Colonic mucosa (tissue), 4 donors: ENCODE data around the gene ZG16. TPM values are rescaled to one million over a fixed set of nuclear protein-coding genes. Genes with fewer than 3 reads are reported as not detected.

Source experiments
- DNase-seq: peaks from one replicate; pipeline ENCODE4 v3.0.0-alpha.2; 2020
- H3K27ac ChIP-seq: fragments of 200-600 bp; one replicate; pipeline ENCODE4 v1.8.0; 2021
- H3K27me3 ChIP-seq: fragments of 200-600 bp; one replicate; pipeline ENCODE4 v1.8.0; 2021
- H3K36me3 ChIP-seq: fragments of 200-600 bp; one replicate; pipeline ENCODE4 v1.8.0; 2021
- H3K4me1 ChIP-seq: fragments of 200-600 bp; one replicate; pipeline ENCODE4 v1.8.0; 2021; ENCODE audit warnings: mild to moderate bottlenecking
- H3K4me3 ChIP-seq: fragments of 200-600 bp; one replicate; pipeline ENCODE4 v1.8.0; 2021
- H3K9ac ChIP-seq, 2 donors: one replicate each; pipeline ENCODE4 v1.7.0; 2013; ENCODE audit warnings: control low read depth in 2 of 2, low read depth in 2 of 2, low read length in 2 of 2
- H3K9me3 ChIP-seq: fragments of 200-600 bp; one replicate; pipeline ENCODE4 v1.8.0; 2021
- intact Hi-C: fragments of 100-400 bp; cut with DNase I; formaldehyde crosslinking; loops from one replicate; pipeline ENCODE4 v1.14.1; 2022
- total RNA-seq, 2 donors: library from RNA; stranded (reverse); fragmentation: NEBNext Ultra II Directional in 1 of 2; extraction: Animal tissue kit (Norgen Biotek cat#: 25700) in 1 of 2; gene quantifications; one replicate each; pipeline ENCODE4 v1.2.1, GENCODE V29; 2021
- TF ChIP-seq, protein P1 (sequence below): fragments of 200-600 bp; IDR thresholded peaks from one replicate; pipeline ENCODE4 v1.8.0; 2022; ENCODE audit warnings: antibody characterized with exemption, mild to moderate bottlenecking
- donor health status: healthy.
- donor health status: DM: no; HTN: no; CAD: no.
- donor health status: DM: no; HTN: no; CAD: no.

The ZG16 gene
- total RNA-seq, 2 donors from 2014 or later, result 280 to 758 TPM

DNA sequence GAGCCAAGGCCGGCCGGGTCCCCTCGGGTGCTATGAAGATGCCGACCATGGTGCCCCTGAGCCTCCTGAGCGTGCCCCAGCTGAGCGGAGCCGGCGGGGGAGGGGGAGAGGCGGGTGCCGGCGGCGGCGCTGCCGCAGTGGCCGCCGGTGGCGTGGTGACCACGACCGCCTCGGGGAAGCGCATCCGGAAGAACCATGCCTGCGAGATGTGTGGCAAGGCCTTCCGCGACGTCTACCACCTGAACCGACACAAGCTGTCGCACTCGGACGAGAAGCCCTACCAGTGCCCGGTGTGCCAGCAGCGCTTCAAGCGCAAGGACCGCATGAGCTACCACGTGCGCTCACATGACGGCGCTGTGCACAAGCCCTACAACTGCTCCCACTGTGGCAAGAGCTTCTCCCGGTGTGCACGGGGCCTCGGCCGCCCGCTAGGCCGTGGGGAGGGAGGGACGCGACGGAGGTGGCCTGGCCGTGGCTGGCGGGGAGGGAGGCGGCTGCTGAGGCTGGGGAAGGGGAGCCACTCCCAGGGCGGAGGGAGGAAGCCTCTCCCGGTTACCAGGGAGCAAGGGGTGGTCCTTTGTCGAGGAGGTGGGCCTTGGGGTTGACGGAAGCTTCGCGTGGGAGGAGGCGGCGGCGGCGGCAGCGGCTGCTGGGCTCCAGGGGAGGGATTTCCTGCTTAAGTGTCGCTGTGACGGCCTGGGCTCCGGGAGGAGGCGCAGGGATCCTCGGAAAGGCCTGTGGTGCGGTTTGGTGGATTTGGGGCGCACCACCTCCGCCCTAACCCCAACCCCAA, 29.6 kb downstream of the ZG16 start:
- intact Hi-C loops, result no loop called here

DNA sequence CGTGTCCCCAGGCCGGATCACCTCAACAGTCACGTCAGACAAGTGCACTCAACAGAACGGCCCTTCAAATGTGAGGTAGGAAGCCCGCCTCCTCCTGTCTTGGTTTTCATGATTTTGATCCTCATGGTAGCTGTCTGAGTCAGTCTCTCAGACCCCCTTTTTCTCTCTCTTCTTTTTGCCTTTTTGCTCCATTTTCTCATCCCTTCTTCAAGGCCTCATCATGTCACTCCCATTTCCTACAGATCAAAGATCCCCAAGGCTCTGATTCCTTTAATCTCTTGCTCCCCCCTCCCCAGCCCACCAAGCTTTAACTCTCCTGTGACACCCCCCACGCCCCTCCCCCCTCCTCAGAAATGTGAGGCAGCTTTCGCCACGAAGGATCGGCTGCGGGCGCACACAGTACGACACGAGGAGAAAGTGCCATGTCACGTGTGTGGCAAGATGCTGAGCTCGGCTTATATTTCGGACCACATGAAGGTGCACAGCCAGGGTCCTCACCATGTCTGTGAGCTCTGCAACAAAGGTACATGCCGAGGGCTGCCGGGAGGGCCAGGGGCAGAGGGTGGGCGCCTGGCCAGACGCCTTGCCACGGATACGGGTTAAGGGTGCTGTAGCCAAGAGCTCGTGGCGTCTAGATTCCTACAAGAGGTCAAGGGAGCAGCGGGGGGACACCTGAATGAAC, 30.3 kb downstream of the ZG16 start:
- peak overlapping the region; percentile 48 for H3K4me3 ChIP-seq
- H3K27me3 ChIP-seq, result no peaks in the 10 kb centered on the region
- no peaks in the 10 kb centered on the region for H3K9me3 ChIP-seq
- DNase-seq, result peak; percentile 49
- intact Hi-C loops, result no loop called here
- TF ChIP-seq, protein P1, sequence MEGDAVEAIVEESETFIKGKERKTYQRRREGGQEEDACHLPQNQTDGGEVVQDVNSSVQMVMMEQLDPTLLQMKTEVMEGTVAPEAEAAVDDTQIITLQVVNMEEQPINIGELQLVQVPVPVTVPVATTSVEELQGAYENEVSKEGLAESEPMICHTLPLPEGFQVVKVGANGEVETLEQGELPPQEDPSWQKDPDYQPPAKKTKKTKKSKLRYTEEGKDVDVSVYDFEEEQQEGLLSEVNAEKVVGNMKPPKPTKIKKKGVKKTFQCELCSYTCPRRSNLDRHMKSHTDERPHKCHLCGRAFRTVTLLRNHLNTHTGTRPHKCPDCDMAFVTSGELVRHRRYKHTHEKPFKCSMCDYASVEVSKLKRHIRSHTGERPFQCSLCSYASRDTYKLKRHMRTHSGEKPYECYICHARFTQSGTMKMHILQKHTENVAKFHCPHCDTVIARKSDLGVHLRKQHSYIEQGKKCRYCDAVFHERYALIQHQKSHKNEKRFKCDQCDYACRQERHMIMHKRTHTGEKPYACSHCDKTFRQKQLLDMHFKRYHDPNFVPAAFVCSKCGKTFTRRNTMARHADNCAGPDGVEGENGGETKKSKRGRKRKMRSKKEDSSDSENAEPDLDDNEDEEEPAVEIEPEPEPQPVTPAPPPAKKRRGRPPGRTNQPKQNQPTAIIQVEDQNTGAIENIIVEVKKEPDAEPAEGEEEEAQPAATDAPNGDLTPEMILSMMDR, result no peak
- peak overlapping the region; percentile 80 to 87 for H3K9ac ChIP-seq
- H3K4me1 ChIP-seq, result peaks cover 30% of the 10 kb centered on the region
- peak overlapping the region; percentile 80 for H3K27ac ChIP-seq
- no peaks in the 10 kb centered on the region for H3K36me3 ChIP-seq

More for the DNA sequence above, 29.6 kb downstream of the ZG16 start:
- Histone ChIP-seq H3K4me3 (peak overlapping the region; percentile 48), H3K36me3 (no peaks in the 10 kb centered on the region), H3K4me1 (peaks cover 29% of the 10 kb centered on the region), H3K9ac (peak overlapping the region; percentile 80 to 87), H3K27me3 (no peaks in the 10 kb centered on the region), H3K9me3 (no peaks in the 10 kb centered on the region), H3K27ac (peak overlapping the region; percentile 80)
- TF ChIP-seq, protein P1, result peak; percentile 32
- DNase-seq, result peak; percentile 95

DNA sequence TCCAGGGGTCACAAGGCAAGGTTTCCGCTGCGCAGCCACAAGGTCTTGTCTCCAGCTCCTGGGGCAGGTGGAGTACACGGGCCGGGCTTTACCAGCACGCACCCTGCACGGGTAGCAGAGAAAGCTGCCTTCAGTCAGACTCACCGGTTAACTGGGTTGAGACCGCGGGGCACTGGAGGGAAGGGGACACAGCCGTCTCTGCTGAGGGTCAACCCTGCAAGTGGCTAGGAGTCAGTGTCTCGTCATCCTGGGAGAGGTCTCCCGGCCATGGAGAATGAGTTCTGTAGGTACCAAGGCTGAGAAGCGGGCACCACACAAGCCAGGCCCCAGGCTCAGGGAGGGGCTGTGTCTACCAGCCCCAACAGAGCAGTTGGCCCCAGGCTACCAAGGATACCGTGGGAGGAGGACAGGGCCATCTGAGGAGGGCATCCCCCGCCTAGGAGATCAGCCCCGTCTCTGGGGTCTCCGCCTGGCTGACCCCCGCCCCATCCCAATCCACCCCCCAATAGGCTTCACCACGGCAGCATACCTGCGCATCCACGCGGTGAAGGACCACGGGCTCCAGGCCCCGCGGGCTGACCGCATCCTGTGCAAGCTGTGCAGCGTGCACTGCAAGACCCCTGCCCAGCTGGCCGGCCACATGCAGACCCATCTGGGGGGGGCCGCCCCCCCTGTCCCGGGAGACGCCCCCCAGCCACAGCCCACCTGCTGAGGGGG, 31.1 kb downstream of the ZG16 start:
- H3K27ac ChIP-seq, result peak overlapping the region; percentile 80
- peak overlapping the region in 1 of 2 donors; percentile 87 for H3K9ac ChIP-seq
- intact Hi-C loops, result no loop called here
- peak overlapping the region; percentile 48 for H3K4me3 ChIP-seq
- no peaks in the 10 kb centered on the region for H3K36me3 ChIP-seq
- TF ChIP-seq, protein P1, result no peak
- peaks cover 30% of the 10 kb centered on the region for H3K4me1 ChIP-seq
- no peaks in the 10 kb centered on the region for H3K9me3 ChIP-seq
- H3K27me3 ChIP-seq, result no peaks in the 10 kb centered on the region
- DNase-seq, result no peak

DNA sequence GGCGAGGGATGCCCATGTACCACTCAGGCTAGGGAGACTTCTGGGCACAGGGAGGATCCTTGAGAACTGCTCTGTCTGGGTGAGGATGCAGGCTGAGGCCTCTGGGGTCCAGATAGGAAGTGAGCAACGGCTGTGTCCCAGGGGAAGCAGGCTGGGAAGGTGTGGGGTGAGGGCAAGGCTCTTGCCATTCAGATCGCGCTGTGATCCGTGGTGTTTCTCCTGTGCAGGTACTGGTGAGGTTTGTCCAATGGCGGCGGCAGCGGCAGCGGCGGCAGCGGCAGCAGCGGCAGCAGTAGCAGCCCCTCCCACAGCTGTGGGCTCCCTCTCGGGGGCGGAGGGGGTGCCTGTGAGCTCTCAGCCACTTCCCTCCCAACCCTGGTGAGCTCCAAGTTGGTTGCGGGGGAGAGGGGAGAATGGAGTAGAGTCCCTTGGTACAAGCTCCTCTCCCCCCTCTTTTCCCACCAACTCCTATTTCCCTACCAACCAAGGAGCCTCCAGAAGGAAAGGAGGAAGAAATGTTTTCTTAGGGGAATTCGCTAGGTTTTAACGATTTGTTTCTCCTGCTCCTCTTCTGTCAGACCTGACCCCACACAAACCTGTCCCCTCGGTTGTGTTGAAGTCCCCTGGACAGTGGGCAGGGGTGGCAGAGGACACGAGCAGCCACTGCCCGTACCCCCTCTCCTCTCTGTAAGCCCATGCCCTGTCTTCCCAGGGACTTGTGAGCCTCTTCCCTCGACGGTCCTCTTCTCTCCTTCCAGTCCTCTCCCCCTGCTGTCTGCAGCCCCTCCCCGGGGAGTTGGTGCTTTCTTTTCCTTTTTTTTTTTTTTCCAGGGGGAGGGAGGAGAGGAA, 32.0 kb downstream of the ZG16 start:
- Histone ChIP-seq H3K27me3 (no peaks in the 10 kb centered on the region), H3K4me3 (no peak overlapping the region), H3K9ac (no peak overlapping the region), H3K4me1 (peaks cover 31% of the 10 kb centered on the region), H3K9me3 (no peaks in the 10 kb centered on the region), H3K27ac (peak overlapping the region; percentile 88), H3K36me3 (no peaks in the 10 kb centered on the region)
- TF ChIP-seq, protein P1, result no peak
- intact Hi-C loops, result loop anchor here (5.0 kb wide), 1 partner anchor 42 kb away; no protein-coding TSS in a partner anchor
- no peak for DNase-seq
